Ishikawa (cell line): ENCODE measurements around the gene TPSAB1.

ENCODE experiments used
- CREB1 ChIP-seq: IDR thresholded peaks from 2 replicates; pipeline ENCODE4 v1.6.1; 2012; ENCODE audit warnings: low read depth
- EP300 ChIP-seq: IDR thresholded peaks from 2 replicates; pipeline ENCODE4 v1.6.1; 2012; ENCODE audit warnings: borderline replicate concordance
- RAD21 ChIP-seq: IDR thresholded peaks from 2 replicates; pipeline ENCODE4 v1.6.1; 2012; ENCODE audit warnings: low read depth
- TAF1 ChIP-seq: IDR thresholded peaks from 2 replicates; pipeline ENCODE4 v1.6.1; 2012; ENCODE audit warnings: low read depth, mild to moderate bottlenecking
- TCF12 ChIP-seq: IDR thresholded peaks from 2 replicates; pipeline ENCODE4 v1.6.1; 2012; ENCODE audit warnings: low read depth
- TEAD4 ChIP-seq: IDR thresholded peaks from 2 replicates; pipeline ENCODE4 v1.6.1; 2012
- YY1 ChIP-seq: IDR thresholded peaks from 2 replicates; pipeline ENCODE4 v1.6.1; 2012; ENCODE audit warnings: low read depth
- TF ChIP-seq, protein P1 (sequence below): IDR thresholded peaks from 2 replicates; pipeline ENCODE4 v1.6.1; 2012

DNA sequence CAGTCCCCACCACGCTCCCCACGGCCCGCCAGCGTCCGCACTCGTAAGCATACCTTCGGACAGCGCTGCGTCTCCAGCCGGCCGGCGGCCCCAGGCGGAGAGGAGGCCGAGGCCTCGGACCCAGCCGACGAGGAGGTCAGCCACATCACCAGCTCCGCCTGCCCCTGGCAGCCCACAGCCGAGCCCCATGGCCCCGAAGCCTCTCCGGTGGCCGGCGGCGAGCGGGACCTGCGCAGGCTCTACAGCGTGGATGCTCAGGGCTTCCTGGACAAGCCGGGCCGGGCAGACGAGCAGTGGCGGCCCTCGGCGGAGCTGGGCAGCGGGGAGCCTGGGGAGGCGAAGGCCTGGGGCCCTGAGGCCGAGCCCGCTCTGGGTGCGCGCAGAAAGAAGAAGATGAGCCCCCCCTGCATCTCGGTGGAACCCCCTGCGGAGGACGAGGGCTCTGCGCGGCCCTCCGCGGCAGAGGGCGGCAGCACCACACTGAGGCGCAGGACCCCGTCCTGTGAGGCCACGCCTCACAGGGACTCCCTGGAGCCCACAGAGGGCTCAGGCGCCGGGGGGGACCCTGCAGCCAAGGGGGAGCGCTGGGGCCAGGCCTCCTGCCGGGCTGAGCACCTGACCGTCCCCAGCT lies 20.3 kb upstream of the TPSAB1 start:
- TF ChIP-seq YY1 (no peak), TAF1 (no peak), TCF12 (no peak), RAD21 (no peak), TEAD4 (no peak), CREB1 (no peak), EP300 (no peak)
- TF ChIP-seq, protein P1, sequence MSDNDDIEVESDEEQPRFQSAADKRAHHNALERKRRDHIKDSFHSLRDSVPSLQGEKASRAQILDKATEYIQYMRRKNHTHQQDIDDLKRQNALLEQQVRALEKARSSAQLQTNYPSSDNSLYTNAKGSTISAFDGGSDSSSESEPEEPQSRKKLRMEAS, result no peak
